Fibroblast of lung (primary cell): ENCODE measurements around the gene HOXA13.
A peak's percentile ranks its signal among the peaks of the same experiment; 100 is the strongest.

Source experiments
- EZH2 ChIP-seq: IDR thresholded peaks from 2 replicates; pipeline ENCODE4 v1.5.1; 2012; ENCODE audit warnings: low read length, control low read depth, mild to moderate bottlenecking; ENCODE audit errors: missing control alignments
- TF ChIP-seq, protein P1 (sequence below), 2 donors: IDR thresholded peaks in 1 of 2; conservative IDR thresholded peaks in 1 of 2; 1 replicate in 1 of 2; 2 replicates in 1 of 2; pipeline ENCODE4 v1.5.1; 2011 to 2012; ENCODE audit warnings: low read length in 2 of 2, control low read depth in 1 of 2, inconsistent platforms in 1 of 2, low read depth in 1 of 2, mild to moderate bottlenecking in 1 of 2

DNA sequence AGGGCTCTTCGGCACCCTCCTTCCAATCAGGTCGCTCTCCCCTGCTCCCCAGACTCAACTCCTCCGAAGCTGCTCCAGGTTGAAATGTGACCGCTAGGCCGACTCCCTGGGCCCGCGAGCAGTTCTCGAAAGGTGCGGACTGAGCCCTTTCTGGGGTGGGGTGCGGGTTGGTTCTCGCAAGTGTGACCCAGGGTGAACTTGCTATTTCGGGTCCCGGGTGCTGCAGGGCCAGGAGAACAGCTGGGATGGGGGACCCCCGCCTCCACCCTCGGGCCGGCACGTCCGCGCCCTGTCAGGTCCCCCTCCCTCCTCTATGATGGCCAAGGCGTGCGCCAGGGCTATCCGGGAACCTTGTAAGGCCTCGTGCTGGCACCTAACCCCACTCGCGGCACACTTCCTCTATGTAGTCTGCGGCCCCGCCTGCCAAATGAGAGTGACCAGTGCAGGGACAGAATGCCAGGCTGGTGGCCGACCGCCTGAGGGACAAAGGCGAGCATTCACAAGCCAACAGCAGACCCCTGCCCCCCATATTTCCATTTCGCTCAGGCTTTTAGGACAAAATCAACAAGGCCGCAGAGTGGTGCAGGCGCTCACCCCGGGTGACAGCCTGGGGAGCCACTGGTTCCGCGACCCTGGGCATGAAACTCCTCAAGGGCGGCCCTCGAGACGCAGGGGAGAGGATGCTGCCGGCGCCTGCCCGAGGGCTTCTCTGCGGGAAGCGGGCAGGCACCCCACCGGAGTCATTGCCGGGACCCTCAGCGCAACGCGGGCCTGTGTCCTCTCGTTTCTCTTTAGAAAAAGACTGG, 13.7 kb upstream of the HOXA13 start:
- TF ChIP-seq, protein P1, sequence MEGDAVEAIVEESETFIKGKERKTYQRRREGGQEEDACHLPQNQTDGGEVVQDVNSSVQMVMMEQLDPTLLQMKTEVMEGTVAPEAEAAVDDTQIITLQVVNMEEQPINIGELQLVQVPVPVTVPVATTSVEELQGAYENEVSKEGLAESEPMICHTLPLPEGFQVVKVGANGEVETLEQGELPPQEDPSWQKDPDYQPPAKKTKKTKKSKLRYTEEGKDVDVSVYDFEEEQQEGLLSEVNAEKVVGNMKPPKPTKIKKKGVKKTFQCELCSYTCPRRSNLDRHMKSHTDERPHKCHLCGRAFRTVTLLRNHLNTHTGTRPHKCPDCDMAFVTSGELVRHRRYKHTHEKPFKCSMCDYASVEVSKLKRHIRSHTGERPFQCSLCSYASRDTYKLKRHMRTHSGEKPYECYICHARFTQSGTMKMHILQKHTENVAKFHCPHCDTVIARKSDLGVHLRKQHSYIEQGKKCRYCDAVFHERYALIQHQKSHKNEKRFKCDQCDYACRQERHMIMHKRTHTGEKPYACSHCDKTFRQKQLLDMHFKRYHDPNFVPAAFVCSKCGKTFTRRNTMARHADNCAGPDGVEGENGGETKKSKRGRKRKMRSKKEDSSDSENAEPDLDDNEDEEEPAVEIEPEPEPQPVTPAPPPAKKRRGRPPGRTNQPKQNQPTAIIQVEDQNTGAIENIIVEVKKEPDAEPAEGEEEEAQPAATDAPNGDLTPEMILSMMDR (conservative IDR thresholded peaks at IDR 0.05 in 1 of 2, IDR thresholded peaks at IDR 0.05 in 1 of 2; ENCODE audit: low read depth in 1 of 2, low read length in 2 of 2) = no peak
- peak; percentile 74 for TF ChIP-seq EZH2
